ENCODE measurements around the gene INHA. TPM values are rescaled to one million over a fixed set of nuclear protein-coding genes. Genes with fewer than 3 reads are reported as not detected.
A peak's percentile ranks its signal among the peaks of the same experiment; 100 is the strongest.

Gene INHA
- total RNA-seq, 1 donor from 2014 or later = 0.52 TPM

- peaks cover 13% of the 10 kb centered on the region for H3K36me3 ChIP-seq (ENCODE audit: insufficient read depth, low read length)
- H3K27me3 ChIP-seq (ENCODE audit: insufficient read depth, low read length) = no peaks in the 10 kb centered on the region
- Mint-ChIP-seq H3K9me3 (ENCODE audit: unreplicated experiment) (no peaks in the 10 kb centered on the region), H3K27ac (ENCODE audit: unreplicated experiment) (peak overlapping the region; percentile 87), H3K27me3 (ENCODE audit: low read depth, unreplicated experiment) (peaks cover 16% of the 10 kb centered on the region), H3K36me3 (ENCODE audit: low read depth, unreplicated experiment) (peaks cover 16% of the 10 kb centered on the region), H3K4me1 (ENCODE audit: low read depth, unreplicated experiment) (peaks cover 12% of the 10 kb centered on the region), H3K4me3 (ENCODE audit: unreplicated experiment) (peak overlapping the region; percentile 93)
- H3K4me1 ChIP-seq (ENCODE audit: insufficient read depth, low read length) = peaks cover 29% of the 10 kb centered on the region
- H3K9me3 ChIP-seq (ENCODE audit: insufficient read depth, low read depth, low read length) = no peaks in the 10 kb centered on the region
- H3K9ac ChIP-seq (ENCODE audit: low read length) = peak overlapping the region; percentile 84
- FAIRE-seq (no peak), DNase-seq (ENCODE audit: low read depth) (no peak)
- H3K79me2 ChIP-seq (ENCODE audit: insufficient read depth, low read length) = peaks cover 35% of the 10 kb centered on the region
- peak overlapping the region; percentile 96 for H3K4me2 ChIP-seq (ENCODE audit: low read length)
- H2AFZ ChIP-seq (ENCODE audit: low read depth, low read length) = peak overlapping the region; percentile 79
- no peak for TF ChIP-seq CTCF (IDR thresholded peaks at IDR 0.05; ENCODE audit: insufficient read depth, low read depth, low read length)
- no peak for TF ChIP-seq EZH2 (IDR thresholded peaks at IDR 0.05; ENCODE audit: insufficient read depth, low read length)
- peak overlapping the region; percentile 72 for H3K4me3 ChIP-seq (ENCODE audit: insufficient read depth, low read depth, low read length)
- H4K20me1 ChIP-seq (ENCODE audit: insufficient read depth, low read length) = peaks cover 47% of the 10 kb centered on the region
- peak overlapping the region; percentile 70 for H3K27ac ChIP-seq (ENCODE audit: low read depth, low read length)
These were observed 29.0 kb upstream of the INHA start for GRCh38 chr2:219542931-219543595.

DNA sequence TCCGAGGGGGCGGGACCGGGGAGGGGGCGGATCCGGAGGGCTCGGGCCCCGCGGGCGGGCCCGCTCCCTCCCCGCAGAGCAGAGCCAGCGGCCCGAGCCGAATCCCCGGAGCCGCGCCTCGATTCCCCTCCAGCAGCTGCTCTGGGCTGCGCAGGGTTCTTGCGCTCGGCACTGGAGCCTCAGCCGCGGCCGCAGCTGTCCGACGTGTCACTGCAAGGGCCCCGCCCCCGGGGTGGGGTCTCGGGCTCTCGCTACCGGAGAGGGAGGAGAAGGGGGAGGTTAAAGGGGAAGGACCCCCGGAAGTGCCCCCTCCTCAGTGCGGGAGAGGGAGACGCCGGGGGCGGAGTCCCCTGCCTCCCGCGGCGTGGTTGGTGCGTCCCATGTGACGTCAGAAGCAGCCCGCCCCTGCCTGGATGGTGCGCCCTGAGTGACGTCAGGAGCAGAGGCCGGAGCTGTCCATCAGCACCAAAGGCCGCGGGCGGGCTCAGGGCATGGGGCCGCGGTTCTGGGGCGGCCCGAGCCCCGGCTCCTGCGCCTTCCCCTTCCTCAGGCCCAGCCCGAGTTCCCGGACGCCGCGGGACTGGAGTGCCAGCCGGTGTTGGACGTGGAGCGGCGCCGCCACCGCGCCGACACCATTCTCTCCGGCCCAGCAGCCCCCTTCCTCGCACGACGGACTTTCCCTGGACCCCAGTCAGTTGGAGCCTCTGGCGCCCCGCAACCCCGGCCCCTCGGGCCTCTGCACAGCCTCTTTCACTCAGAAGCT, 28.3 kb upstream of the INHA start, which contains the start of the genes CHPF and TMEM198:
Gene CHPF (minus strand): TSS at position 214 of the 763 bp plus-strand sequence. CDS start 271 bp downstream, outside the sequence.
Gene TMEM198 (plus strand): TSS at position 433 of the 763 bp plus-strand sequence. CDS start 700 bp downstream, outside the sequence.
- H3K4me2 ChIP-seq (ENCODE audit: low read length) = peak within 1 kb of the TSS; percentile 96
- H3K27ac Mint-ChIP-seq (ENCODE audit: unreplicated experiment) = peak within 1 kb of the TSS; percentile 87
- peak within 1 kb of the TSS; percentile 84 for H3K9ac ChIP-seq (ENCODE audit: low read length)
- H3K36me3 Mint-ChIP-seq (ENCODE audit: low read depth, unreplicated experiment) = peaks cover 22% of the 10 kb centered on the region
- peaks cover 22% of the 10 kb centered on the region for H3K4me1 ChIP-seq (ENCODE audit: insufficient read depth, low read length)
- TF ChIP-seq EZH2 (IDR thresholded peaks at IDR 0.05; ENCODE audit: insufficient read depth, low read length) (no peak), CTCF (IDR thresholded peaks at IDR 0.05; ENCODE audit: insufficient read depth, low read depth, low read length) (no peak)
- peaks cover 40% of the 10 kb centered on the region for H4K20me1 ChIP-seq (ENCODE audit: insufficient read depth, low read length)
- H3K9me3 ChIP-seq (ENCODE audit: insufficient read depth, low read depth, low read length) = no peaks in the 10 kb centered on the region
- no peaks in the 10 kb centered on the region for H3K27me3 ChIP-seq (ENCODE audit: insufficient read depth, low read length)
- H3K27ac ChIP-seq (ENCODE audit: low read depth, low read length) = peak within 1 kb of the TSS; percentile 70
- H3K36me3 ChIP-seq (ENCODE audit: insufficient read depth, low read length) = peaks cover 13% of the 10 kb centered on the region
- H3K4me3 Mint-ChIP-seq (ENCODE audit: unreplicated experiment) = peak within 1 kb of the TSS; percentile 93
- peaks cover 35% of the 10 kb centered on the region for H3K79me2 ChIP-seq (ENCODE audit: insufficient read depth, low read length)
- DNase-seq (ENCODE audit: low read depth) (peak; percentile 95), FAIRE-seq (peak; percentile 43)
- no peaks in the 10 kb centered on the region for H3K9me3 Mint-ChIP-seq (ENCODE audit: unreplicated experiment)
- peak within 1 kb of the TSS; percentile 72 for H3K4me3 ChIP-seq (ENCODE audit: insufficient read depth, low read depth, low read length)
- peak within 1 kb of the TSS; percentile 79 for H2AFZ ChIP-seq (ENCODE audit: low read depth, low read length)
- peaks cover 8% of the 10 kb centered on the region for H3K4me1 Mint-ChIP-seq (ENCODE audit: low read depth, unreplicated experiment)
- H3K27me3 Mint-ChIP-seq (ENCODE audit: low read depth, unreplicated experiment) = peaks cover 19% of the 10 kb centered on the region

Data from astrocyte (in vitro differentiated cells and primary cell).